ENCODE measurements around the gene XPOT.
"Not testable (repeated sequence)": the region's sequence is repeated elsewhere in the genome, so short reads cannot be mapped to it uniquely, and the experiment has no call there.

Gene XPOT

DNA sequence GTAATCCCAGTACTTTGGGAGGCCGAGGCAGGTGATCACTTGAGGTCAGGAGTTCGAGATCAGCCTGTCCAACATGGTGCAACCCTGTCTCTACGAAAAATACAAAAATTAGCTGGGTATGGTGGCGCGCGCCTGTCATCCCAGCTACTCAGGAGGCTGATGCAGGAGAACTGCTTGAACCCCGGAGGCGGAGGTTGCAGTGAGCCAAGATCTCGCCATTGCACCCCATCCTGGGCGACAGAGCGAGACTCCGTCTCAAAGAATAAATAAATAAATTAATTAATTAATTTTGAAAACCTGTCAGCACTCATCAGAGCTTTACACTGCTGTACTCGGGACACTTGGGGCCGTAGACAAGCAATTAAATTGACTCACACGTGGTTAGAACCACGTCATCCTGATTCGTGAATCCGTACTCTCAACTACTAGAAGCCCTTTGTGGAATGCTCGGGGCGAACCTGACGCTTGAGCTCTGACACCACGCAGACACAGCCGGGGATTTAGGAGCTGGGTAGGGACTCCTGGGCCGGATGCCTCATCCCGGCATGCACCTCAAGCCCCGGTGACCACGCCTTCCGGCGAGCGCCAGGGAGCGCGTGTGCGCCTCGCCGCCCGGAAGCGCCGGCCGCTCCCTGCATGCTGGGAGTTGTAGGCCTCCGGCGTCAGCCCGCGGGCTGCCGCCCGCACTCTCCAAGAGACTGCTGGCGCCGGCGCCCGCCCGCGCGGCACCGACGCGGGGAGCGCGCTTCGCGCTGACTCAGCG, at the start of gene XPOT:
Gene XPOT, plus strand, starts transcription at position 686 of the 763 bp plus-strand sequence. CDS start 5,644 bp downstream, outside the sequence.
- peak; percentile 99 for DNase-seq (ENCODE audit: low read depth, low spot score)

GRCh38 chr12:64356209-64356608, 48.0 kb upstream of the XPOT start:
- DNase-seq (ENCODE audit: low read depth, low spot score), result not testable (repeated sequence)

DNA sequence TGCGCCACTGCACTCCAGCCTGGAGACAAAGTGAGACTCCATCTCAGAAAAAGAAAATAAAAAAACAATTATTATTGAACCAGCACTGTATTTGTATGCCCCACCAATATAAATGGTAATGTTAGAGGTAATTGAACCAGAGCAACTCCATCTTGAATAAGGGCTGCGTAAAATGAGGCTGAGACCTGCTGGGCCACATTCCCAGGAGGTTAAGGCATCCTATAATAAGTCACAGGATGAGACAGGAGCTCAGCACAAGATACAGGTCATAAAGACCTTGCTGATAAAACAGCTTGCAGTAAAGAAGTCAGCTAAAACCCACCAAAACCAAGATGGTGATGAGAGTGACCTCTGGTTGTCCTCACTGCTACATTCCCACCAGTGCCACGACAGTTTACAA, 43.0 kb upstream of the XPOT start:
- DNase-seq (ENCODE audit: low read depth, low spot score), result not testable (repeated sequence)

GRCh38 chr12:64362721-64363305, 41.4 kb upstream of the XPOT start:
- no peak for DNase-seq (ENCODE audit: low read depth, low spot score)

DNA sequence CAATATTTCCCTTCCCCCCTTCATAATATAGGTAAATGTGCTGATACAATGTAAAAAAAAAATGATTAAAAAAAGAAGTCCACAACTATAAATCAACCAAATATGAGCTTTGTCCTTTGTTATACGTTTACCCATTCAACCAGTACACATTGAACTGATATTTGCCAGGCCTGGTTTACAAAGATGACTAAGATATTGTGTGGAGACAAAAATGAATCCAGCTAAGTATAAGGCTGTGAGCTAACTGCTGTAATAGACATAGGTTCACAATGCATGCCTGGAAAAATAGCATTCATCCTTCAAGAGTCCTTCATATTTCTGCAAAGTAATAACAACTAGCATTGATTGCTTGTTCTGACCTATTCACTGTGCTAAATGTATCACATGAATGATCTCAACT, 20.5 kb upstream of the XPOT start:
- DNase-seq (ENCODE audit: low read depth, low spot score), result no peak

- no peak for DNase-seq (ENCODE audit: low read depth, low spot score)
Measured at GRCh38 chr12:64385019-64385418, 19.2 kb upstream of the XPOT start.

DNA sequence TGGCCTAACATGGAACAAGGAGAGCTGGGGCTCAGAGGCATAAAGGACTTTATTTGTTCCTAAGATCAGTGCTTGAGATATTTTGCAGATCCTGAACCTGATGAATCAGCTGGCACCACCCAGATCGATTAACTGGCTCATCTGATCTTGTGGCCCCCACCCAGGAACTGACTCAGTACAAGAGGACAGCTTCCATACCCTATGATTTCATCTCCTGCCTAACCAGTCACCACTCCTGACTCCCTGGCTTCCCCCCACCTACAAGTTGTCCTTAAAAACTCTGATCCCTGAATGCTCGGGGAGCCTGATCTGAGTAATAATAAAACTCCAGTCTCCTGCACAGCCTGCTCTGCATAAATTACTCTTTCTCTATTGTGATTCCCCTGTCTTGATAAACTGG, 18.7 kb upstream of the XPOT start:
- DNase-seq (ENCODE audit: low read depth, low spot score), result no peak

DNA sequence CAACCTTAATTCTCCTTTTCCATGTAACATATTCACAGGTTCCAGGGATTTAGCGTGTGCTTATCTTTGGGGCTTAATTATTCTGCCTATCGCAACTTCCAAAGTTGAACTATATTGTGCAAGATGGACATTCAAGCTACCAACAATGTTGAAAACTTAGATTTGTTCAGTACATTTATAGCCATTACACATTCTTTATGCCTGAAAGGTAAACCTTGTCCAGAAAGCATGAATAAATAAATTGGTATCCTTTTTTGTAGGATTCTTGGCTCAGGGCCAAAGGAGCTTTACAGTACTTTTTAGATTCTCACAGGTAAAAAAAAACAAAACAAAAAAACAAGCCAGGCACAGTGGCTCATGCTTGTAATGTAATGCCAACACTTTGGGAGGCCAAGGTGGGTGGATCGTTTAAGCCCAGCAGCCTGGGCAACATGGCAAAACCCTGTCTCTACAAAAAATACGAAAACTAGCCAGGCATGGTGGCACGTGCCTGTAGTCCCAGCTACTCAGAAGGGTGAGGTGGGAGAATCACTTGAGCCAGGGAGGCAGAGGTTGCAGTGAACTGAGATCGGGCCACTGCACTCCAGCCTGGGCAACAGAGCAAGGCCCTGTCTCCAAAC, 16.9 kb upstream of the XPOT start:
- DNase-seq (ENCODE audit: low read depth, low spot score), result peak; percentile 9

DNA sequence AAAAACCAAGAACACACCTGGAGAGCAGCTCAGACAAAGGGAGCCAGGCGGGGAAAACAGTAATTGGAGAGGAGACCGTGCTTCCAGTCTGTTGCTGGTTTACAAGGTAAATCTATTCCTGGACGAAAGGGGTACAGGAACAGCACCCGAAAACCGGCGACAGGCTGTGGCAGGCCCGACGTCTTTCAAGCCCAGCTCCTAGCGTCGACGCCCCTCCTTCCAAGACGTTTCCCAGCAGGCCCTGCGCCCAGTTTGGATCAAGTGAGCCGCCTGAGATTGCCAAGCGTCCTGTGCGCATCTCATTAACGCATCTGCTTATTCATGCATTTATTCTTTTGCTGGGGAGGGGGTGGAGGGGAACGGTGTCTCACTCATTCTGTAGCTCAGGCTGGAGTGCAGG, 15.0 kb upstream of the XPOT start:
- DNase-seq (ENCODE audit: low read depth, low spot score), result no peak

DNA sequence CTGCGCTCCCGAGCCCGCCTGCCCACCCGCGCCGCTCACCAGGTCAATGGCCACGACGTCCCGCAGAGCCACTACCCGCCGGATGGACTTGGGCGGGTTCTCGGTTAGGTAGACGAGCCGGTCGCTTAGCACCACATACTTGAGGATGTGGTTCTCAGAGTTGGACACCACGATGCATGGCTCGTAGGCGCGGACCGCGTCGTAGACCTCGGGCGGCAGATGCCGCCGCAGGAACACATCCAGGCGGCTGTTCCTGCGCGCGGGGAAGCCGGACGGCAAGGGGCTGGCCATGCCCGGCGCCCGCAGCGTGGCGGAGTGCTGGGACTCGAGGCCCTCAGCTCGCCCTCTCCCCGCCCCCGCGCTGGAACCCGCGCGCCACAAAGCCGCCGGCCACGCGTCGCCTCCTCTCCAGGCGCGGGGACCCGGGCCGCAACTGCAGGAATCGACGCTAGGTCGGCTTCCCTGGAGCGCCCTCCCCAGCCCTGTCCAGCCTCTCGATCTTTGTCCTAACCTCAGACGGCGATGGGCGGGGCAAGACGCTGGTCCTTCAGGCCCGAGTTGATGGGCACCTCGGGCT, 13.8 kb upstream of the XPOT start, which contains the start of gene C12orf56:
Gene C12orf56, minus strand, starts transcription at position 484 of the 577 bp plus-strand sequence. Its CDS starts 193 bp downstream, at position 291.
- peak; percentile 46 for DNase-seq (ENCODE audit: low read depth, low spot score)

GRCh38 chr12:64392221-64392620, 12.0 kb upstream of the XPOT start:
- peak; percentile 43 for DNase-seq (ENCODE audit: low read depth, low spot score)

DNA sequence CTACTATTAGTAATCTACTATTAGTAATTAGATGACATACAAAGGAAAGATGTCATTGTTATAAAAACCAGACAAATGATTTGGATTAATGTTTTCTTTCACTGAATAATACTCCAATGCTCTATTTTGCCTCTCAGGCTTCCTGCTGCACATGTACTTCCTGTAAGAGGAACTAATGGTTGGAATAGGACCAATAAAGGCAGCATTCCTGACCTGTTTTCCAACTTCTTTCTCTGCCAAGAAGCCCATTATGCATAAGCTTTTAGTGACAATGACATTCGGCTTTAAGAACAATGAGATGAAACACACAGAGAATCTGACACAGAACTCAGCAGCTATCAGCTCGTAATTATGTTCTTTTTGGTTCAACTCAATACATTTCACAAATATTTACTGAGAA, 8.5 kb upstream of the XPOT start:
- DNase-seq (ENCODE audit: low read depth, low spot score), result peak; percentile 11

DNA sequence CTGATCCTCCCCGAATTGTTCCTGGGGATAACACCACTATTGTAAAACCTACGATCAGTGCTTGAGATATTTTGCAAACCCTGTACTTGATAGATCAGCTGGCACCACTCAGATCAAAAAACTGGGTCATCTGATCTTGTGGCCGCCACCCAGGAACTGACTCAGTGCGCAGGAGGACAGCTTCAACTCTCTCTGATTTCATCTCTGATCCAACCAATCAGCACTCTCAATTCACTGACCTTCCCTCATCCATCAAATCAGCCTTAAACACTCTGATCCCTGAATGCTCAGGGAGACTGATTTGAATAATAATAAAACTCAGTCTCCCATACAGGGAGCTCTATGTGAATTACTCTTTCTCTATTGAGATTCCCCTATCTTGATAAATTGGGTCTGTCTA, 4.2 kb upstream of the XPOT start:
- DNase-seq (ENCODE audit: low read depth, low spot score), result peak; percentile 37

GRCh38 chr12:64402181-64402580, 2.0 kb upstream of the XPOT start:
- DNase-seq (ENCODE audit: low read depth, low spot score), result no peak

GRCh38 chr12:64404470-64405256, 471 bp downstream of the XPOT start:
- DNase-seq (ENCODE audit: low read depth, low spot score), result peak; percentile 82

DNA sequence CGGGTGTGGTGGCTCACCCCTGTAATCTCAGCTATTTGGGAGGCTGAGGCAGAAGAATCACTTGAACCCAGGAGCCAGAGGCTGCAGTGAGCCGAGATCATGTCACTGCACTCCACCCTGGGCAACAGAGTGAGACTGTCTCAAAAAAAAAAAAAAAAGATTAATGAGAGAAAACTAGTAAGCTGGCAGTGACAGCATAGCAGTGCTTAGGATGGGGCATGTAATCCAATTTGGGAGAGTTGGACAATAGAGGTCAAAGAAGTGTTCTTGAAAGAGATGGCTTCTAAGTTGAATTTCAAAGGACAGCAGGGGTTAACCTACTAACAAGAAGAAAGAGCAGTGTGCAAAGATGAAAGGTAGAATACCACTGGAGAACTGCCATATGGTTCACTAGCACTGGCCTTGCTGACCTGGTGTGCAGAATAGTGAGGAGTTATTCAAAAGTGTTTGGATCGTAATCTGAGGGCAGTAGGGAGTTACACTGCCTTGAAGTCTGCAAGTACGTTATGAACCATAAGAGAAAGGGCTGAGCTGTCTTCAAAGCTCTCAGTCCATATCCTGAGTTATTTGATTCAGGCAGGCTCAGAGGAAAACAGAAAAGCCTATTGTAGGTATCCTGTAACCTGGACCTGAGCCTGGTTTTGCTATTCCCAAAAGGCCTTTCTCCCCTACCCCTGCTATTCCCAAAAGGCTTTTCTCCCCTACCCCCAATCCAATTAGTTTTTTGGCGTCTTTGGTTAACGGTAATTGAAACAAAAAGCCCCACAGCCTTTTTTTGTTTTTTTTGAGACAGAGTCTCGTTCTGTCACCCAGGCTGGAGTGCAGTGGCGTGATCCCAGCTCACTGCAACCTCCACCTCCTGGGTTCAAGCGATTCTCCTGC, 3.4 kb downstream of the XPOT start:
- DNase-seq (ENCODE audit: low read depth, low spot score), result no peak

GRCh38 chr12:64411427-64411826, 7.2 kb downstream of the XPOT start:
- DNase-seq (ENCODE audit: low read depth, low spot score), result no peak

DNA sequence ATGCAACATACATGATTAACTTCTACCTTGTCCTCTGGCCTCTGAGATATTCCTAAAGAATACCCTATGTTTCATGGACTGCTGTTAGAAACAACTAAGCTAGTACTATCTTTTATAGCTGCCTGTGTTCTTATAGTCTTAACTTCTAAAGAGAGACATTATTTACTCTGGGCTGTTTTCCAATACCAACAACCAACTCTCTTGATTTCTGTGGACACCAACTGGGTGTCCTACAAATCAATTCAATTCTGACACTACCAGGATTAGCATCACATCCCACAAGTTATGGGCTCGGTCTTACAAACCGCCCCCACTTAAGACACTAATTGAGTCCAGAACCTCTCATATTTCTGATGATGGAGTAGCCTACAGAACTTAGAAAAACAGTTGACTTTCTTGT, 8.3 kb downstream of the XPOT start:
- peak; percentile 34 for DNase-seq (ENCODE audit: low read depth, low spot score)

DNA sequence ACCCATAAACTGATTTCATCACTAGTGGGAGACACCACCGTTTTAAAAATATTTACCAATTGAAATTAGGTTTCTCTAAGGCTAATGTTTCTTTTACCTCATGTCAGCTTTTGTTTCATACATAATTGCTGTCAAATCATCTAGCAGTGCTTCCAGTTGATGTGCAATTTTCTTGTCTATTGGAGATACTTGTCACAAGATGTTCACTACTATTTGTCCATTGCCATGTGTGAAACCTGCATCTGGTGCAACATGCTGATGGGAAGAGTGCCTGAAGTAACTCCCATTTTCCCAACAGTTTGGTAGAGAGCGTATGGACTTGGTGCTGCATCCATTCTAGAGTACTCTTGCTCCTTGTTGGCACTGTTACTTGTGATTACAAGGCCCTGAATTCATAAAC, 9.7 kb downstream of the XPOT start:
- no peak for DNase-seq (ENCODE audit: low read depth, low spot score)

GRCh38 chr12:64418209-64418608, 14.0 kb downstream of the XPOT start:
- no peak for DNase-seq (ENCODE audit: low read depth, low spot score)

GRCh38 chr12:64419696-64420095, 15.5 kb downstream of the XPOT start:
- DNase-seq (ENCODE audit: low read depth, low spot score), result no peak

All from astrocyte of the hippocampus (primary cell).